GM12873 (cell line): ENCODE results near the gene STK10.

Experiments used
- TF ChIP-seq, protein P1 (sequence below): IDR thresholded peaks from 2 replicates; pipeline ENCODE4 v1.5.1; 2012; ENCODE audit warnings: low read depth, mild to moderate bottlenecking, moderate library complexity, low read length, control low read depth; ENCODE audit not compliant: insufficient read depth; ENCODE audit errors: missing control alignments

STK10 gene

GRCh38 chr5:172149073-172149472 is 39.0 kb downstream of the STK10 start:
- TF ChIP-seq, protein P1, sequence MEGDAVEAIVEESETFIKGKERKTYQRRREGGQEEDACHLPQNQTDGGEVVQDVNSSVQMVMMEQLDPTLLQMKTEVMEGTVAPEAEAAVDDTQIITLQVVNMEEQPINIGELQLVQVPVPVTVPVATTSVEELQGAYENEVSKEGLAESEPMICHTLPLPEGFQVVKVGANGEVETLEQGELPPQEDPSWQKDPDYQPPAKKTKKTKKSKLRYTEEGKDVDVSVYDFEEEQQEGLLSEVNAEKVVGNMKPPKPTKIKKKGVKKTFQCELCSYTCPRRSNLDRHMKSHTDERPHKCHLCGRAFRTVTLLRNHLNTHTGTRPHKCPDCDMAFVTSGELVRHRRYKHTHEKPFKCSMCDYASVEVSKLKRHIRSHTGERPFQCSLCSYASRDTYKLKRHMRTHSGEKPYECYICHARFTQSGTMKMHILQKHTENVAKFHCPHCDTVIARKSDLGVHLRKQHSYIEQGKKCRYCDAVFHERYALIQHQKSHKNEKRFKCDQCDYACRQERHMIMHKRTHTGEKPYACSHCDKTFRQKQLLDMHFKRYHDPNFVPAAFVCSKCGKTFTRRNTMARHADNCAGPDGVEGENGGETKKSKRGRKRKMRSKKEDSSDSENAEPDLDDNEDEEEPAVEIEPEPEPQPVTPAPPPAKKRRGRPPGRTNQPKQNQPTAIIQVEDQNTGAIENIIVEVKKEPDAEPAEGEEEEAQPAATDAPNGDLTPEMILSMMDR: no peak

DNA sequence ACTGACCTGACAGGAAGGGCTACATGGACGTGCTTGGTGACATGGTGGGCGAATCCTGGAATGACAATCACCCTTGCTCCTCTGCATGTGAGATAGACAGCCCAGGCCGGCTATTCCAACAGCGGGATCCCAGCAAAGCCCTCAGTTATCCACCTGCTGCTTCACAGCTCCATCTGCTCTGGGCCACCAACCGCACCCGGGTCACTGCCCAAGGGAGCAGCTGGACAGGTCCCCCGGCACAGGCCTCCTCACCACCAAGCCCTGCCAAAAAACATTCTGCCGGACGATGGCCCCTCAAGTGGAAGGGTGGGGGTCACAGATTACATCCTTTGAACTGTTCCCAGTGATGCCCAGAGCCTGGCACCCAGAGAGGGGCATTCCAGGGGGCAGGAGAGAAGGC is 39.6 kb downstream of the STK10 start:
- TF ChIP-seq, protein P1: no peak

DNA sequence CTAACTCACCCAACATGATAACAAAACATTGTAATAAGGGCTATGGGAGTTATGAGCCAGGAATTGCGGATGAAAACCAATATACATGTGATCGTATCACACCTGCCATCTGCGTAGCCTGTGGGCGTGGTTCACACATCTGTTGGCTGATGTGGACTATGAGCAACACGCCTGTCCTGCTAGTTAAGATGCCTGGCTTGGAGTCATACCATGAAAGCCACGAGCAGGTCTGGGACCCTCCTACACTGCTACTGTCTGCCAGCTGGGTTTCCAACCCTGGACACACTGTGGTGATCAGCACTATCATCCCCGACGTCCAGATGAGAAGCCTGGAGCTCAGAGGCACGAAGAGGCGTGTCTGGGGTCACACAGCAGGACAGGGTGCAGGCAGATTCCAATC is 40.2 kb downstream of the STK10 start:
- TF ChIP-seq, protein P1: no peak

- TF ChIP-seq, protein P1: no peak
Measured at GRCh38 chr5:172146748-172147092, 41.3 kb downstream of the STK10 start.

DNA sequence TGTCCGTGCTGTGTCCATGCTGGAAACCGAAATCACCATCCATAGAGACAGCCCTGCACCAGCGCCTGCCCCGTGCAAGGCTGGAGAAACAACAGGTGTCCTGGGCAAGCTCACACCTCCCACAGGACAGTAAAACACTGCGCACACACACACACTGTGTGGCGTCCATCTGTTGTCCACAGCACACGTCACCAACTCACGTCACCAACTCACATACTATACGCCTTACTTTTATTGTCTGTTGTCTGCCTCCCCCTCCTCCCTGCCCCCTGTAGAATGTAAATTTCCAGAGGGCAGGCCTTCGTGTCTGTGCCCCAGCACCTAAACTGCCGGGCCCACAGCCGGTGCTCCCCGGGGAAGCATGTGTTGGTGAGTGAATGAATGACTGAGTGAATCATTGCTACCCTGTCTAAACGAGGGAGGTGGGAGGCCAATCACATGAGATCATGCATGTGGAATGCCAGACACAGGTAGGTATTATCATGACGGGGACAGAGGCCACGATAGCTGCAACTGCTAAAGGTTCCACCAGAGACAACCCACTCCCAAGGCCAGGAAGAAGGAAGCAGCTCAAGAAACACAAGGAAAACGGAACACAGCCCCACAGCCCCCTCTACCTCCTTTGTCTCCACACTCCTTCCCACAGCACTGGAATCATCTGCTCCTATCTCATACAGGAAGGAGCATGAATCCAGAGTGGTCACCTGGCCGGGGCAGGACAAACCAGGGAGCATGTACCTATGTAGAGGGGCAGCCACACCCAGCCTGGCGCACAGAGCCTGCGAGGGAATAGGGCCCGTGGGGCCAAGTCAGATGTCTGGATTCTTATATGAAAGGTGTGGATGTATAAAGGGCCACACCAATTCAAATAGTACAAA is 41.9 kb downstream of the STK10 start:
- TF ChIP-seq, protein P1: no peak

DNA sequence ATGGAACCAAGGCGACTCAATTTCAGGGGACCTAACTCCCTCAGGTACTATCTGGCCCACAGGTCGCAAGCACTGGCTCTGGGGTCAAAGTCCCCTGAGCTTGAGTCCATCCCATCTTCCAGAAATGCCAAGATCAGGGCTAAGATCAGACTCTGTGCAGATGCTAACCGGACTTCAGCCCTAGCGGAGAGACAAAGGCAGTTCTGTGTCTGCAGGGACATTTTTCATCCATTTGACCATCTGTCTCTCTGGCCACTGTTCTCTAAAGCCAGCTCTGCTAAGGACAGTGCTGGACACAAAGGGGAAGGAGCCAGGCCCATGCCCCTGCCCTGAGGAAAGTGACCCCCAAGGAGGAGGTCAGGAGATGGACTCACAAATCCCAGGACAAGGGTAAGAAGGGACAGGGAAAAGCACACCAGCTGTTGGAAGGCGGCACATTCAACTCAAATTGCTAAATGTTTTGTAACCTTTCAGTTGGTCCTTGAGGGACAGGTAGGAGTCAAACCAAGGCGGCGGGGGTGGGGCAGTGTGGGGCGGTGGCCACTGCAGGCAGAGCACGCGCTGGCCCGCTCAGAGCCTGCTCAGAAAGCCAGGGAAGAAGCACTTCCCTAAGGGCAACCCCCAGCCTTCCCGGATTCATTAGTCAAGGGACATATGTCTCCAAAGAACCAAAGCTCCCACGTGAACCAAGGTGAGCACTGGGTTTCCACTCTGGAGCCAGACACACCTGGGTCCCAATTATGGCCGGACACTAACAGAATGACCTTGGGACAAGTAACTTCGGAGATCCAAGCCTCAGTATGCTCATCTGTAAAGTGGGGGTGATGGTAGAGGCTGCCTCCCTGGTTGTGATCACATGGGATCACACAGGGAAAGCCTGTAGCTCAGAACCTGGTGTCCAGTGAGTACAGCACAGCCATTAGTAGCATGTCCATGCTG is 42.8 kb downstream of the STK10 start:
- TF ChIP-seq, protein P1: no peak

GRCh38 chr5:172144291-172144815 is 43.7 kb downstream of the STK10 start:
- TF ChIP-seq, protein P1: no peak
